Measurements from ENCODE around the gene C19orf67.

C19orf67 gene

DNA sequence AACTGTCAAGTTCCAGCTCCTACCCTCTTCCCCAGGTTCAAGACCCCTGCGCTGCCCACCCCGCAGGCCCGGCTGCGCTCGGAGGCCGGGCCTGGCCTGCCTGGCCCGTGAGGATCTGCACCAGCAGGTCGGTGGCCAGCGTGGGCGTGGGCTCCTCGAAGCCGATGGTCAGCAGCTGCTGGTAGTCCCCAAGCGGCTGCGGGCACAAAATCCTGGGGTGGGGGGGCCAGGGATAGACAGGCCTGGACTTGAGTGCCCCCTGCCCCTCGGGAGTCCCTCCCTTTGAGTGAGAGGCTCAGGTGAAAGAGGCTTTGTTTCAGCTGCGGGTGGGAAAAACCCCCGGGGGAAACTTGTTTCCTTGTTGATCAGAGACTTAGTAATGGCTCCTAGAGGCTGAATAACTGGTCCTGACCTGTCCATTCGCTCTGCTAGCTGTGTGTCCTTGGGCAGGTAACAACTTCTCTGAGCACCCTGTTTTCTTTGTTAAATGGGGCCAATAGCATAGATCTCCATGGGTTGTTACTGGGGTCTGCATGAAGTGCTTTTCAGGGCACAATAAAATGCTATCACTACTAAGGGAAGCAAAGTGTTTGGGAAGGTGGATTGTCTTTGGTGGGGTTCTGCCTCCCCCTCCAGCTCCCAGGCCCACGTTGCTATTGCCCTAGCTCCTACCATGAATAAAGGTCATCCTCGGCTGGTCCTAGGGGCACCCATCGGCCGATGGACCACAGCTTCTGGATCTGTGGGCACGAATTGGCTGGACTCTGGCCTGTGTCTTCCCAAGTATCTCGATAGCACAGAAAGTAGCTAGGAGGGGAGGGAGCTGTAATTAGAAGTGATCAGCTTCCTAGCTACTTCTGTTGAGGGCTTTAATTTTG is 3.5 kb downstream of the C19orf67 start:
- DNase-seq, result peak; percentile 31

DNA sequence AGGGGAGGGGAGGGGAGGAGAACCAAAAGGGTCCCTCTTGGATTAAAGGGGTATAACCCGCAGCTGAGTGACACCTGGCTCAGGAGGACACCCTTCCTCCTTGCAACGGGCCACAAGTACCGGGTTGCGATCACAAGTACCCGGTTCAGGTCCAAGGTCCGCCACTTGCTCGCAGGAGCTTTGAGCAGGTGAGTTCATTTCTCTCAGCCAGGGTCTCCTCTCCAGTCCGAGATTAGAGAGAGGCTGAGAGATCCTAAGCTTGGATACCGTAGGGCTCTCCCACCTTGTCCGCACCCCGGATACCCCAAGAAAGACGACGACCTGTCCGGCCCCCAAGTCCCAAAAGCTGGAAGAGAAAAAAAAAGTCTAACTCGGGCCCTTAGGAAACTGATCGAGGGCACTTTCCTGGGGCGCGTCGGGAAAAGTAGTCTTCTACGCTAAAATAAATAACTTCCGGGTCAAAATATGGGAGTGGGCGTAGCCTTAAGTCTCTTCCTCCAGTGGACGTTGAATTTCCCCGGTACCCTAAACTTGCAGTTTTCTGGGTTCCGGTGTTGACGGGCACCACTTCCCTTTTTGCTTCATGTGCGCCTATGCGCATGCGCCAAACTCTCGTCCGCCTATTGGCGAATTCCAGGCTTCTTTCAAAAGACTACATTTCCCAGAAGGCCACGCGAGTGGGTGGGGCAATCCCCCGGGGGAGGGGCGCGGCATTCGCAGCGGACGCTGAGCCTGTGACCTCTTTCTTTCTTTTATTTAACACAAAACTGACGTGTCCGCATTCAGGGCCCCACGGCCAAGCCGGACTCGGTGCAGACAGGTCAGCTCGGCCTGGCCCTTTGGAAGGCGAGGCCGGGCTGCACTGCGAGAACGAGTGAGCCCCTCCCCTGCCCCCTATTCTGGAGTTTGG is 4.4 kb downstream of the C19orf67 start:
- DNase-seq, result peak; percentile 98

DNA sequence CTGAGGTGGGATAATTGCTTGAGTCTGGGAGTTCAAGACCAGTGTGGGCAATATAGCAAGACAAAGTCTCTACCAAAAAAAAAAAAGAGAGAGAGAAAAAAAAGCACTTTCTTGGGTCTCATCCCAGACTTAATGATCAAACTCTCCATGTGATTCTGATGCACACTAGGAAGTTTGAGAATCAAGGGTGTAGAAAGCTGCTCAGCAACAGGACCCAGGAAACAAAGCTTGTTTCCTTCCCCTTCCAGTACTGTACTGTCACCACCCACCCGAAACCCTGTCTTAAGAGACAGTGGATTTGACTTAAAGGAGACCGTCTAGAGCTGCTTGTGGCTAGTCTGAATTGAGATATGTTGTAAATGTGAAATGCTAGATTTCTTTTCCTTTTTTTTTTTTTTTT is 7.2 kb downstream of the C19orf67 start:
- no peak for DNase-seq

DNA sequence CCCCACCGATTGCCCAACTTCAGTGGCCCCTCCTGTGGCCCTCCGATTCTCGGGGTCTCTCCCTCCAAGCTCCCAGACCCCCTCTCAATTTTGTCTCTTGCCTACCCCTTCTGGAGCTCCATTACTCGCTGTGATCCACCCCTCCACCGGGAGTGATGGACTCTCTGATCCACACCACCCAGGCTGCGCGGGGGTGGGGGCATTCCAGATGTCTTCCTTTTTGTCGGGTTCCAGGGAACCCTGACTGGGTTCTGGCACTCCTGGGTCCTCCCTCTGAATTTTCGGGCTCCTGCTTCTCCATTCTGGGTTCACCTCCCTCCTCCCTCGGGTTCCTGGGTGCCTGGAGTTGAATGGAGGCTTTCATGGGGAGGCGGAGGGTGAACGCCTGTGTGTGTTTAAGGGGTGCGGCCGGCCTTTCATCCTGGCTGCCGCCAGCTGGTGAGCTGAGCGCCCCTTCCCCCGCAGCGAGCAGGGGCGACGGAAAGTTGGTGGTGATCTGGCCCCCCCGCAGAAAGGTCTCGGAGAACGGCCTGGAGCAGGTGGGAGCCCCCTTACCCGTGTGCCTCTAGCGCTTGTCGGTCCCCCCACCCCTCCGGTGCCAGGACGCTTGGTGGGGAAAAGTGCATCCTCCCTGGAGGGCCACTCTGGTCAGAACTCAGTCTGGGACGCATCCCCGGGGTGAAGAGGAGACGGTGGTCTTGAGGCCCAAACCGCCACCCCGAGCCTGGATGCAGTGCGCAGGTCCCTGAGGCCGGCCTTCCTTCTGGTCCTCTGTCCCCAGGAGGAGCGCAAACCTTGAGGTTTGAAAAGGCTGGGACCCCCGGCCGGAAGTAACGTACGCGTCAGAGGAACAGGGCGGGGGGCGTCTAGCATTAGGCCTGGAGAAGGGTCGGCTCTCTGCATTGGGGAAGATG is 11.4 kb downstream of the C19orf67 start:
- DNase-seq, result no peak

DNA sequence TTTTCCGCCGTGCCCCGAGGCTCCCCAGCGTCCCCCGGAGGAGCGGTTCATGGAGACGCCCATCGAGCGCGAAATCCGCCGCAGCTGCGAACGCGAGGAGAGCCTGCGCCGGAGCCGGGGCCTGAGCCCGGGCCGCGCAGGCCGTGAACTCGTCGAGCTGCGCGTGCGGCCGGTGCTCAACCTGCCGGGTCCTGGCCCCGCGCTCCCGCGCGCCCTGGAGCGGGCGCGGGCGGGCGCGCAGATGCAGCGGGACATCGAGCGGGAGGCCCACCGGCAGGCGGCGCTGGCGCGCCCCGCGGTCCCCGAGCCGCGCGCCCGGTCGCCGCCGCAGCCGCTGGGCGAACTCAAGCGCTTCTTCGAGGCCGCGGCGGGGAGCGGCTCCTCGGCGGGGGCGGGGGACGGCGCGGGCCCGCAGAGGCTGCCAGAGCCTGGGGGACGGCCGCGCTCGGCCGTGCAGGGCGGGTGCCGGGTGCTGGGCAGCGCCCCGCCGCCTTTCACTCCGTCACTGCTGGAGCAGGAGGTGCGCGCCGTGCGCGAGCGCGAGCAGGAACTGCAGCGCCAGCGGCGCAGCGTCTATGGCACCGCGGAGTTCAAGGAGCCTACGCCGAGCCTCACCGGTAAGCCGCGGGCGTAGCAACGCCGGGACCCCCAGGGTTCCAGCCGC is 12.2 kb downstream of the C19orf67 start:
- DNase-seq, result peak; percentile 81

DNA sequence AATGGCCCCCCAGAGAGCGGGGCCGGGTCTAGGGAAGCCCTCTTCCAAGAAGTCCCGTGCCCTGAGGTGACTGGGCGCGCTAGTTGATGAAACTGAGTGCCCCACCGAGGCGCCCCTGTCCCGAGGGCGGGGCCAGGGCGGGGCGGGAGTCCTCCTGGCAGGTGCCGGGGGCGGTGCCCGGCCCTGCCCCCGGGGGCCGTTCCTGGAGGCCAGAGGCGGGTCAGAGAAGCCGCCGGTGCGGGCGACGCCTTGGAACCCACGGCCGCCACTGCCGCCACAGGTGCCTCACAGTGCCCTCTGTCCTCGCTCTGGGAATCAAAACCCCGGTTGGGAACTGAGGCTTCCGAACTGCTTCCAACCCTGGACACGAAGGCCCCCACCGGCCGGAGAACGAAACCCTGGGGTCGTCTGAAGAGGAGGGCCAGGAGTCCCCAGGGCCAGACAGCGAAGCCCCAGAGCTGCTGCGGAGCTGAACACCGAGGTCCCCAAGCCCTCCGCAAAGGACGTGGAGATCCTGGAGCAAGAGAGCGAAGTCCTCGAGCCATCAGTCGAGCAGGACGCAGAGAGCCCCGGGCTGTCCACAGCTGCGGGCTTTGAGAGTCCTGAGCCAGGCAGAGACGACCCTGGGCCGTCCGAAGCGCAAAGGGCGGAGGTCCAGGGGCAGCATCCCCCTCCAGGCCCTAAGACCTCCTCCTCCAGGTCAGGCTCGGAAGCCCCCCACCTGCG is 12.9 kb downstream of the C19orf67 start, which contains the start of gene MISP3:
MISP3 (plus strand) TSS at position 252 of the 726 bp plus-strand sequence. CDS start 524 bp downstream, outside the sequence.
- no peak for DNase-seq

DNA sequence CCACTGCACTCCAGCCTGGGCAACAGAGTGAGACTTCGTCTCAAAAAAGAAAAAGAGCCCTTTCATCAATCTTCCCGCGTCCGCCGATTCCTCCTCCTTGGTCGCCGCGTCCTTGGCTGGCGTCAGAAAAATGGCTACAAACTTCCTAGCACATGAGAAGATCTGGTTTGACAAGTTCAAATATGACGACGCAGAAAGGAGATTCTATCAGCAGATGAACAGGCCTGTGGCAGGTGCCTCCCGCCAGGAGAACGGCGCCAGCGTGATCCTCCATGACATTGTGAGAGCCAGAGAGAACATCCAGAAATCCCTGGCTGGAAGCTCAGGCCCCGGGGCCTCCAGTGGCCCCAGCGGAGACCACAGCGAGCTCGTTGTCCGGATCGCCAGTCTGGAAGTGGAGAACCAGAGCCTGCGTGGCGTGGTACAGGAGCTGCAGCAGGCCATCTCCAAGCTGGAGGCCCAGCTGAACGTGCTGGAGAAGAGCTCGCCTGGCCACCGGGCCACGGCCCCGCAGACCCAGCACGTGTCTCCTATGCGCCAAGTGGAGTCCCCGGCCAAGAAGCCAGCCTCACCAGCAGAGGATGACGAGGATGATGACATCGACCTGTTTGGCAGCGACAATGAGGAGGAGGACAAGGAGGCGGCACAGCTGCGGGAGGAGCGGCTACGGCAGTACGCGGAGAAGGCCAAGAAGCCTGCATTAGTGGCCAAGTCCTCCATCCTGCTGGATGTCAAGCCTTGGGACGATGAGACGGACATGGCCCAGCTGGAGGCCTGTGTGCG is 15.1 kb downstream of the C19orf67 start:
- DNase-seq, result no peak

DNA sequence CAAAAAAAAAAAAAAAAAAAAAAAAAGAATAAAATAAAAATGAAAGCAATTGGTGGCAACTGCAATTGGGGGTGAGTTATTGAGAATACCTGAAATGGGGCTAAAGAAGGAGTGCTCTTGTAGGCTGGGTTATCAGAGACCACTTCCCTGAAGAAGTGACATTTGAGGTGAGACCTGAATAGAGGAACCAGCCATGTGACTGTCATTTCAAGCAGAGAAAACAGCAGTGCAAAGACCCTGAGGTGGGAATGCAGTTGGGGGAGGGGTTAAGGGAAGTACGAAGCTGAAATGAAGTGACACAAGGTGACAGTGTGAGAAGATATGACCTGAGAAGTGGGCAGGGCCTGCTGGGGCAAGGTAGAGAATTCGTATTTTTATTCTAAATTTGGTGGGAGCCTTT is 19.4 kb downstream of the C19orf67 start:
- no peak for DNase-seq

DNA sequence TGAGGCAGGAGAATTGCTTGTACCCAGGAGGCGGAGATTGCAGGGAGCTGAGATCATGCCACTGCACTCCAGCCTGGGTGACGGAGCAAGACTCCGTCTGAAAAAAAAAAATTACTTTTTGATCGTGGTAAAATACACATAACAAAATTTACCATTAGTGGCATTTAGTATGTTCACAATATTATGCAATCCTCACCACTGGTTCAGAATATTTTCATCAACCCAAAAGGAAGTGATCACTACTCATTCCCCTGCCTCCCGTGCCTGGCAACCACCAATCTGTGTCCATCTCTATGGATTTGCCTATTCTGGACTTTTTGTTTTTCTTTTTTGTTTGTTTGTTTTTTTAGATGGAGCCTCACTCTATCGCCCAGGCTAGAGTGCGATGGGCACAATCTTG is 22.5 kb downstream of the C19orf67 start:
- DNase-seq, result no peak

DNA sequence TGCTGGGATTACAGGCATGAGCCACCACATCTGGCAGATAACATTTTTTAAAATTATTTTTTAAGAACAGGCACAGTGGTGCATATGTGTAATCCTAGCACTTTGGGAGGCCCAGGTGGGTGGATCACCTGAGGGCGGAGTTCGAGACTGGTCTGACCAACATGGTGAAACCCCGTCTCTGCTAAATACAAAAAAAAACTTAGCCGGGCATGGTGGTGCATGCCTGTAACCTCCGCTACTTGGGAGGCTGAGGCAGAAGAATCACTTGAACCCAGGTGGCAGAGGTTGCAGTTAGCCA is 23.1 kb downstream of the C19orf67 start:
- DNase-seq, result no peak

DNA sequence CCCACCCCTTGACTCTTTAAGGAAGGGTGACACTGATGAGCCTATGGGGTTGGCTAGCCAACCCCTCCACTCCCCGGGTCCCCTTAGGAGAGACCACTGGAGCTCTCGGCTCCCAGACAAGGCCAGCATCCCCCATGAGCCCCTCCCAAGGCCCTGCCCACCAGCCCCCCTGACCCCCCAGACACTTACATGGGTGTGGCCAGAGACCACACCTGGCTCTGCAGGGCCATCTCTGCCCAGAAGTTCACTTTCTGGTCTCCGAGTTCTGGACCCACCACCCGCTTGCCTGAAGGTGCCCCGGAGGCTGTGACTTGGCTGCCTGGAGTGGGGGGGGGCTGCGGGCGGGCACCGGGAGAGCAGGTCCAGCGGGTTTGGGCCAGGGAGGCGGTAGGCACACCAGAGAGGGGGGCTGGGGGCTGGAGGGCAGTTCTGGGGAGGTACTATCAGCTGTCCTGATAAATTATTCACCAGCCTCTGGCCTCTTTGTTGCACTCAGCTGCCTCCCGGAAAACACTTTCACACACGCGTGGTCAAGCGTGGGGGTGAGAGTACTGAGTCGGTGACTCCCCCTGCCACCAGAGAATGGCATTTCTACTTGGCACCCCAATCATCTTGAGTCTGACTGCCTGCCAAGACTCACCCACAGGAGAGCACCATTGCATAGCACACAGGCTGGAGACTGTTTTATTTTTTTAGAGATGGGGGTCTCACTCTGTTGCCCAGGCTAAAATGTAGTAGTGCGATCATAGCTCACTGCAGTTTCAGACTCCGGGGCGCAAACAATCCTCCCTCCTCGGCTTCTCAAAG is 23.6 kb downstream of the C19orf67 start, which contains the start of gene PALM3:
PALM3 (minus strand) TSS at position 326 of the 807 bp plus-strand sequence; CDS start at position 230, 96 bp downstream.
- DNase-seq, result no peak

DNA sequence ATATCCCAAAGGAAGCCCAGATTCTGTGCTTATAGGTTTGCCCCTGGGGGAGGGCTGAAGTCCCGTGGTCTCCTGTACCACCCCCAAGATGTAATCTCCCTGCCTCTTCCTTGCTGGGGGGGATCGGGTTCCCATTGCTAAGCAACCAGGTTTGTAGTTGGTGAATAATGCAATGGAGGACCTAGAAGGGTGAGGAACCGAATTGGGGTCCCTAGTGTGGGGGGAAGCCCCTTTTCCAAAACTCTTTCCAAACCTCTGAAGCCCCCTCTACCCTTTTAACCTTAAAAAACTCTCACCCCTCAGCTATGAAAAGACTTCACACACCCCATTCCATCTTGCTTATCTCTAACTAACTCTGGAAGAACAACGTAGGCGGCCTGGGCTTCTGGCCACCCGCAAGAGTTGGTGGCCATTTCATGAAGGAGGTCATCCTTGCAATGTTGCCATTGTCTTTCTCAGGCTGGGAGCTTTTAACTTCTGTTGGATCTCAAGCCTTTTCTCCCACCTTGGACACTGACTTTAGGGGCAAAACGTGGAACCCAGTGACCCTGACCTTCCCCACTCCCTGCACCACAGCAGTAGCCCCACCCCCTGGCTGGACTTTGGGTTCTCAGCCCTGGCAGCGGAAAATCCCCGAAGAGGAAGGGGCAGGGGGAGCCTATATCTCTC is 24.4 kb downstream of the C19orf67 start:
- no peak for DNase-seq

DNA sequence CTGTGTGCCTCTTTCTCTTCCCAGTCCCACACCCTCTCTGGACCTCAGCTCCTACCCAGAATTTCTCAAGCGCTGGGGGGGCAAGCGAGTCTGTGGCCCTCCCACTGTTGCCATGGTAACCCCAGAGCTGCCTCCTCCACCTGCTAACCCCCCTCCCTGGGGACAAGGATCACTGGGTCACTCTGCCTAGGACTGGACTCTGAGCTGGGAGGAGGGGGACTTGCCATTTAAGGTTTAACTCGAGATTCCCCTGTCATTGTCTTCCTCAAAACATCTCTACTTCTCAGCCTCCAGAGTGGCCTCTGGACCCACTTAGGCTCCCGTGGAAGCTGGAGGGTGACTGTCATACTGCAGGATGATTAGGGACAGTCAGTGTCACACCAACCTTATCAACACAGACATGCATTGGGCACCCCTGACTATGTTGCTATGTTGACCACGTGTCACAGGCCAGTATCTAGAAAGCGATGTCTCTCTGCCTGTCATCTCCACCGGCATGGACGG is 25.9 kb downstream of the C19orf67 start:
- no peak for DNase-seq

DNA sequence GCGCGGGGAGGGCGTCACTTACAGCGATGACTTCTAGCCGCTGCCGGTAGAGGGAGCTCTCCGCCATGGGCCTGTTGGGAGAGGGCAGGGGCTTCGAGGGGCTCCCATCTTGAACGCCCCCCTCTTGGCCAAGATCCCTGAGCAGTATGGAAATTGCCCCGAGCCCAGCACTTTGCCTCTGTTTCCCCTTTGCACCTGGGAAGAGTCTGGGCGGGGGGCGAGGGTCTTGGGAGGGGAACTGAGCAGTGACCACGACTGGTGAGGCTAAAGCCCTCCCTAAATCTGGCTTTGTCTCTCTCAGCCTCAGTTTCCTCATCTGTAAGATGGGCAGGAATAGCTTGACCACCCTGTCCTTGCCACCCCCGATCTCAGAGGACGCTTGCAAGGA is 26.5 kb downstream of the C19orf67 start:
- peak; percentile 58 for DNase-seq

DNA sequence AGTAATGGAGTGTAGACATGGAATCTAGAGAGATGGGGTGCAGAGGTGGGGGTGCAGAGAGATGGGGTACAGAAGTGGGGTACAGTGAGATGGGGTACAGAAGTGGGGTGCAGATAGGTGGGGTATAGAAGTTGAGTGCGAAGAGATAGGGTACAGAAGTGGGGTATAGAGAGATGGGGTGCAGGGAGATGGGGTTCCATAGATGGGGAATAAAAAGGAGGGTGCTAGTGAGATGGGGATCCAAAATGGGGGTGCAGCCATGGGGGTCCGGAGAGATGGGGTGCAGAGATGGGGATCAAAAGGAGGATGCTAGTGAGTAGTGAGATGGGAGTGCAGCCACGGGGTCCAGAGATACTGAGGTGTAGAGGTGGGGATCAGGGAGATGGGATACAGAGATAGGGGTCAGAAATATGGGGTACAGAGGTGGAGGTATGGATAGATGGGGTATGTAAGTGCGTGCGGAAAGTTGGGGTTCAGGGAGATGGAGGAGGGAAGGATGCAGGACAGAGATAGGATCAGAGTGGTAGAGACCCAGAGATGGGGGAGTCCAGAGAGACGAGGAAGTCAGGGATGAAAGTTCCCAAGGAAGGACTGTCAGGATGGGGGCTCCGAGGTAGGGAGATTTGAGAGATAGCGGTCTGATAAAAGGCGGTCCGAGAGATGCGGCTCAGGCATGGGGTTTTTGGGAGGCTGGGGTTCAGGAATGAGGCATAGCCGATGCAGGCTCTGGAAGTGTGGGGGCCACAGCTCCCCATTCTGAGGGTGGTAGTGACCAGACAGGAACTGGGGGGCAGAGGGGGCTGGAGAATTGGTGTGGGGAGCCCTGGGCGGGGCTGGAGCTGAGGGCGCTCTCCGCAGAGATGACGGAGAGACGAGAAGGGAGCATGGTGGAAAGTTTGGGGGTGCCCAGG is 27.1 kb downstream of the C19orf67 start:
- no peak for DNase-seq

DNA sequence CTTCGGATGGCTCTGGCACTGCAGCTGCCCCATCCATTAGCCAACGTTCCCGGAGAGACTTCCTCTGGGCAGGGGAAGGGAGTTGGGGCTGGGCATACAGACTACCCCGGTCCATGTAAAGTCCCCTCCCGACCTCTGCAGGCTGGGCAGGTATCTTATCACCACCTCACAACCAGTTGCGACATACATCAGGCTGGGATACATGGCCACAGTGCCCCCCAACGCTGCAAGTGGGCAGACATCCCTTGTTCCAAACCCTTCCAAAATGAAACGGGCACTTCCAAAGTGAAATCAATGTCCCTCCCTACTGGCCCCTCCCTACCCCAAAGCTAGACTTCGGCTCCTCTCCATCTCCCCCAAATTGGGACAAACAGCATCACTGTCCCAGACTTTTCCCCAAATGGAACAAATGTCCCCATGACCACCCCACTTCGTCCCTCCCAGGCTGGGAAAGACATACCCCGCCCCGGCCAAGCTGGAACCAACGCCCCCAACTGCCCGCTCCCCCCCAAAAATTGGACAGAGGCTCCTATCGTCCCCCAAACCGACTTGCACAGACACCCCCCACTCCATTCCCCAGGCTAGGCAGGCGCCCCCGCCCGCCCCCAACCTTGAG is 28.7 kb downstream of the C19orf67 start:
- no peak for DNase-seq

DNA sequence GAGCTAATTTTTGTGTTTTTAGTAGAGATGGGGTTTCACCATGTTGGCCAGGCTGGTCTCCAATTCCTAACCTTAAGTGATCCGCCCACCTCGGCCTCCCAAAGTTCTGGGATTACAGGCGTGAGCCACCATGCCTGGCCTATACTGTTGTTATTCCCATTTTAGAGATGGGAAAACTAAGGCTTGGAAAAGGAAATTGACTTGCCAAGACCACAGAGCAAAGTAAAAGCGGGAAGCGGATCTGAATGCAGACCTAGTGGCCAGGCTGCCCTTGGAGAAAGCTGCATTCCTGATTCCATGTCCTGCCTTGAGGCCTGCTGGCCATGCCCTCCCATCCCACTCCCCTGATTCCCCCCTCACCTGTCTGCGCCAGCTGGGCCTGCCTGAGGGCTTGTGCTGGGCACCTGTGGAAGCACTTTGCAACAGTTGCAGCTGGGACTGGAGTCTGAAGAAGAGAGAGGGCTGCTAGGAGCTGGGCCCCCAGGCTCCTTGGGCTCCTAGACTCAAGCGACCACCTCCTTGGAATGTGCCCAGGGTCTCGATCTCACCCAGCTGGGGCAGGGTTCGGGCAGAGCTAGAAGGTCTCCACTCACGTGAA is 29.4 kb downstream of the C19orf67 start:
- DNase-seq, result no peak
